Loucy (cell line): ENCODE data around the gene HYPK.

Experiments used
- CTCF ChIP-seq: fragments of 200-600 bp; sonication (generic); conservative IDR thresholded peaks from 2 replicates; pipeline ENCODE4 v1.5.1; 2014; ENCODE audit warnings: mild to moderate bottlenecking, antibody characterized with exemption, low read length
- EZH2phosphoT487 ChIP-seq: fragments of 200-600 bp; IDR thresholded peaks from 2 replicates; pipeline ENCODE4 v1.6.1; 2018; ENCODE audit warnings: antibody characterized with exemption, mild to moderate bottlenecking, moderate library complexity, borderline replicate concordance

GRCh38 chr15:43799209-43799944 lies 1.0 kb upstream of the HYPK start:
- TF ChIP-seq CTCF, result peak; percentile 20; the same call in 1 of the 2 replicates
- no peak for TF ChIP-seq EZH2phosphoT487
